ENCODE measurements around the gene NEGR1.

Gene NEGR1

GRCh38 chr1:71788113-71788512 is 494.2 kb downstream of the NEGR1 start:
- H3K27me3 ChIP-seq (replicated peaks; ENCODE audit: control insufficient read depth, insufficient read depth, low read length, poor library complexity, severe bottlenecking): no peaks in the 10 kb centered on the region
- H3K36me3 ChIP-seq (ENCODE audit: control insufficient read depth, insufficient read depth, low read length): no peaks in the 10 kb centered on the region

GRCh38 chr1:71787699-71788098 is 494.6 kb downstream of the NEGR1 start:
- no peaks in the 10 kb centered on the region for H3K4me1 ChIP-seq (ENCODE audit: control insufficient read depth, insufficient read depth, low read length, poor library complexity, severe bottlenecking)
- no peaks in the 10 kb centered on the region for H3K9me3 ChIP-seq (ENCODE audit: control insufficient read depth, low read length)
- no peak overlapping the region for H3K4me3 ChIP-seq (ENCODE audit: insufficient read depth, low read depth, low read length, poor library complexity, severe bottlenecking)
- H3K27me3 ChIP-seq (replicated peaks; ENCODE audit: control insufficient read depth, insufficient read depth, low read length, poor library complexity, severe bottlenecking): no peaks in the 10 kb centered on the region
- H3K27ac ChIP-seq (ENCODE audit: insufficient read depth, low read length, poor library complexity, severe bottlenecking): no peak overlapping the region
- no peaks in the 10 kb centered on the region for H3K36me3 ChIP-seq (ENCODE audit: control insufficient read depth, insufficient read depth, low read length)
- DNase-seq: no peak

More at GRCh38 chr1:71788113-71788512, 494.2 kb downstream of the NEGR1 start:
- Histone ChIP-seq H3K4me3 (ENCODE audit: insufficient read depth, low read depth, low read length, poor library complexity, severe bottlenecking) (no peak overlapping the region), H3K4me1 (ENCODE audit: control insufficient read depth, insufficient read depth, low read length, poor library complexity, severe bottlenecking) (no peaks in the 10 kb centered on the region), H3K9me3 (ENCODE audit: control insufficient read depth, low read length) (no peaks in the 10 kb centered on the region), H3K27ac (ENCODE audit: insufficient read depth, low read length, poor library complexity, severe bottlenecking) (no peak overlapping the region)
- no peak for DNase-seq

GRCh38 chr1:71786218-71786617 is 496.1 kb downstream of the NEGR1 start:
- H3K27ac ChIP-seq (ENCODE audit: insufficient read depth, low read length, poor library complexity, severe bottlenecking): no peak overlapping the region
- H3K4me1 ChIP-seq (ENCODE audit: control insufficient read depth, insufficient read depth, low read length, poor library complexity, severe bottlenecking): no peaks in the 10 kb centered on the region
- H3K9me3 ChIP-seq (ENCODE audit: control insufficient read depth, low read length): no peaks in the 10 kb centered on the region
- no peak overlapping the region for H3K4me3 ChIP-seq (ENCODE audit: insufficient read depth, low read depth, low read length, poor library complexity, severe bottlenecking)
- no peaks in the 10 kb centered on the region for H3K36me3 ChIP-seq (ENCODE audit: control insufficient read depth, insufficient read depth, low read length)
- DNase-seq: no peak
- no peaks in the 10 kb centered on the region for H3K27me3 ChIP-seq (replicated peaks; ENCODE audit: control insufficient read depth, insufficient read depth, low read length, poor library complexity, severe bottlenecking)

GRCh38 chr1:71785450-71785849 is 496.9 kb downstream of the NEGR1 start:
- Histone ChIP-seq H3K4me1 (ENCODE audit: control insufficient read depth, insufficient read depth, low read length, poor library complexity, severe bottlenecking) (no peaks in the 10 kb centered on the region), H3K27ac (ENCODE audit: insufficient read depth, low read length, poor library complexity, severe bottlenecking) (no peak overlapping the region), H3K4me3 (ENCODE audit: insufficient read depth, low read depth, low read length, poor library complexity, severe bottlenecking) (no peak overlapping the region), H3K36me3 (ENCODE audit: control insufficient read depth, insufficient read depth, low read length) (no peaks in the 10 kb centered on the region), H3K9me3 (ENCODE audit: control insufficient read depth, low read length) (no peaks in the 10 kb centered on the region), H3K27me3 (replicated peaks; ENCODE audit: control insufficient read depth, insufficient read depth, low read length, poor library complexity, severe bottlenecking) (no peaks in the 10 kb centered on the region)
- no peak for DNase-seq

GRCh38 chr1:71785000-71785399 is 497.3 kb downstream of the NEGR1 start:
- Histone ChIP-seq H3K36me3 (ENCODE audit: control insufficient read depth, insufficient read depth, low read length) (no peaks in the 10 kb centered on the region), H3K27me3 (replicated peaks; ENCODE audit: control insufficient read depth, insufficient read depth, low read length, poor library complexity, severe bottlenecking) (no peaks in the 10 kb centered on the region), H3K4me3 (ENCODE audit: insufficient read depth, low read depth, low read length, poor library complexity, severe bottlenecking) (no peak overlapping the region), H3K9me3 (ENCODE audit: control insufficient read depth, low read length) (no peaks in the 10 kb centered on the region), H3K4me1 (ENCODE audit: control insufficient read depth, insufficient read depth, low read length, poor library complexity, severe bottlenecking) (no peaks in the 10 kb centered on the region), H3K27ac (ENCODE audit: insufficient read depth, low read length, poor library complexity, severe bottlenecking) (no peak overlapping the region)
- no peak for DNase-seq

GRCh38 chr1:71784241-71784640 is 498.1 kb downstream of the NEGR1 start:
- Histone ChIP-seq H3K27me3 (replicated peaks; ENCODE audit: control insufficient read depth, insufficient read depth, low read length, poor library complexity, severe bottlenecking) (no peaks in the 10 kb centered on the region), H3K9me3 (ENCODE audit: control insufficient read depth, low read length) (no peaks in the 10 kb centered on the region), H3K36me3 (ENCODE audit: control insufficient read depth, insufficient read depth, low read length) (no peaks in the 10 kb centered on the region), H3K27ac (ENCODE audit: insufficient read depth, low read length, poor library complexity, severe bottlenecking) (no peak overlapping the region), H3K4me3 (ENCODE audit: insufficient read depth, low read depth, low read length, poor library complexity, severe bottlenecking) (no peak overlapping the region), H3K4me1 (ENCODE audit: control insufficient read depth, insufficient read depth, low read length, poor library complexity, severe bottlenecking) (no peaks in the 10 kb centered on the region)
- no peak for DNase-seq

- H3K36me3 ChIP-seq (ENCODE audit: control insufficient read depth, insufficient read depth, low read length): no peaks in the 10 kb centered on the region
- H3K9me3 ChIP-seq (ENCODE audit: control insufficient read depth, low read length): no peaks in the 10 kb centered on the region
- DNase-seq: no peak
- H3K4me1 ChIP-seq (ENCODE audit: control insufficient read depth, insufficient read depth, low read length, poor library complexity, severe bottlenecking): no peaks in the 10 kb centered on the region
- H3K4me3 ChIP-seq (ENCODE audit: insufficient read depth, low read depth, low read length, poor library complexity, severe bottlenecking): no peak overlapping the region
- no peak overlapping the region for H3K27ac ChIP-seq (ENCODE audit: insufficient read depth, low read length, poor library complexity, severe bottlenecking)
- H3K27me3 ChIP-seq (replicated peaks; ENCODE audit: control insufficient read depth, insufficient read depth, low read length, poor library complexity, severe bottlenecking): no peaks in the 10 kb centered on the region
Observed at GRCh38 chr1:71783071-71783470, 499.3 kb downstream of the NEGR1 start.

GRCh38 chr1:71781450-71781849 is 500.9 kb downstream of the NEGR1 start:
- no peaks in the 10 kb centered on the region for H3K9me3 ChIP-seq (ENCODE audit: control insufficient read depth, low read length)
- H3K36me3 ChIP-seq (ENCODE audit: control insufficient read depth, insufficient read depth, low read length): no peaks in the 10 kb centered on the region
- H3K27me3 ChIP-seq (replicated peaks; ENCODE audit: control insufficient read depth, insufficient read depth, low read length, poor library complexity, severe bottlenecking): no peaks in the 10 kb centered on the region
- H3K4me3 ChIP-seq (ENCODE audit: insufficient read depth, low read depth, low read length, poor library complexity, severe bottlenecking): no peak overlapping the region
- no peak for DNase-seq
- H3K27ac ChIP-seq (ENCODE audit: insufficient read depth, low read length, poor library complexity, severe bottlenecking): no peak overlapping the region
- no peaks in the 10 kb centered on the region for H3K4me1 ChIP-seq (ENCODE audit: control insufficient read depth, insufficient read depth, low read length, poor library complexity, severe bottlenecking)

GRCh38 chr1:71780681-71781080 is 501.7 kb downstream of the NEGR1 start:
- H3K36me3 ChIP-seq (ENCODE audit: control insufficient read depth, insufficient read depth, low read length): no peaks in the 10 kb centered on the region
- H3K9me3 ChIP-seq (ENCODE audit: control insufficient read depth, low read length): no peaks in the 10 kb centered on the region
- no peak overlapping the region for H3K27ac ChIP-seq (ENCODE audit: insufficient read depth, low read length, poor library complexity, severe bottlenecking)
- no peaks in the 10 kb centered on the region for H3K27me3 ChIP-seq (replicated peaks; ENCODE audit: control insufficient read depth, insufficient read depth, low read length, poor library complexity, severe bottlenecking)
- H3K4me3 ChIP-seq (ENCODE audit: insufficient read depth, low read depth, low read length, poor library complexity, severe bottlenecking): no peak overlapping the region
- no peak for DNase-seq
- no peaks in the 10 kb centered on the region for H3K4me1 ChIP-seq (ENCODE audit: control insufficient read depth, insufficient read depth, low read length, poor library complexity, severe bottlenecking)

- no peak for DNase-seq
- Histone ChIP-seq H3K9me3 (ENCODE audit: control insufficient read depth, low read length) (no peaks in the 10 kb centered on the region), H3K4me1 (ENCODE audit: control insufficient read depth, insufficient read depth, low read length, poor library complexity, severe bottlenecking) (no peaks in the 10 kb centered on the region), H3K36me3 (ENCODE audit: control insufficient read depth, insufficient read depth, low read length) (no peaks in the 10 kb centered on the region), H3K4me3 (ENCODE audit: insufficient read depth, low read depth, low read length, poor library complexity, severe bottlenecking) (no peak overlapping the region), H3K27me3 (replicated peaks; ENCODE audit: control insufficient read depth, insufficient read depth, low read length, poor library complexity, severe bottlenecking) (no peaks in the 10 kb centered on the region), H3K27ac (ENCODE audit: insufficient read depth, low read length, poor library complexity, severe bottlenecking) (no peak overlapping the region)
Observed at GRCh38 chr1:71778940-71779339, 503.4 kb downstream of the NEGR1 start.

GRCh38 chr1:71777094-71777493 is 505.2 kb downstream of the NEGR1 start:
- Histone ChIP-seq H3K4me3 (ENCODE audit: insufficient read depth, low read depth, low read length, poor library complexity, severe bottlenecking) (no peak overlapping the region), H3K27me3 (replicated peaks; ENCODE audit: control insufficient read depth, insufficient read depth, low read length, poor library complexity, severe bottlenecking) (no peaks in the 10 kb centered on the region), H3K9me3 (ENCODE audit: control insufficient read depth, low read length) (no peaks in the 10 kb centered on the region), H3K27ac (ENCODE audit: insufficient read depth, low read length, poor library complexity, severe bottlenecking) (no peak overlapping the region), H3K36me3 (ENCODE audit: control insufficient read depth, insufficient read depth, low read length) (no peaks in the 10 kb centered on the region), H3K4me1 (ENCODE audit: control insufficient read depth, insufficient read depth, low read length, poor library complexity, severe bottlenecking) (no peaks in the 10 kb centered on the region)
- DNase-seq: no peak

Data from effector memory CD4-positive, alpha-beta T cell (primary cell).